HEK293T (cell line): Measurements from ENCODE around the gene OGT.

ENCODE experiments used
- CTCF ChIA-PET: fragments of 350-600 bp; formaldehyde crosslinking; extraction: SDS; loops from one replicate; lab custom pipeline; 2021; ENCODE audit warnings: antibody characterized with exemption, inconsistent platforms; lab: Yijun Ruan, JAX
- POLR2A ChIA-PET: fragments of 350-600 bp; formaldehyde crosslinking; extraction: SDS; loops from one replicate; lab custom pipeline; 2020; ENCODE audit warnings: antibody characterized with exemption, inconsistent platforms; lab: Yijun Ruan, JAX
- DNase-seq: peaks from one replicate; pipeline ENCODE4 v3.0.0; 2012; ENCODE audit warnings: mixed read lengths; ENCODE audit errors: extremely low spot score
- ARNT ChIP-seq: fragments of 450-650 bp; IDR thresholded peaks from 2 replicates; pipeline ENCODE4 v1.6.1; 2017; ENCODE audit warnings: mild to moderate bottlenecking
- BHLHE40 ChIP-seq: fragments of 450-650 bp; IDR thresholded peaks from 2 replicates; pipeline ENCODE4 v1.6.1; 2016; ENCODE audit warnings: mild to moderate bottlenecking, moderate library complexity, borderline replicate concordance
- CTBP1 ChIP-seq: fragments of 450-650 bp; IDR thresholded peaks from 2 replicates; pipeline ENCODE4 v1.6.1; 2016; ENCODE audit warnings: borderline replicate concordance
- FOXA1 ChIP-seq: fragments of 450-650 bp; IDR thresholded peaks from 2 replicates; pipeline ENCODE4 v1.6.1; 2016; ENCODE audit warnings: mild to moderate bottlenecking
- FOXK2 ChIP-seq: fragments of 450-650 bp; IDR thresholded peaks from 2 replicates; pipeline ENCODE4 v1.6.1; 2016; ENCODE audit warnings: mild to moderate bottlenecking
- FOXM1 ChIP-seq: fragments of 450-650 bp; IDR thresholded peaks from 2 replicates; pipeline ENCODE4 v1.6.1; 2017; ENCODE audit warnings: mild to moderate bottlenecking, borderline replicate concordance
- HDGF ChIP-seq: fragments of 450-650 bp; IDR thresholded peaks from 2 replicates; pipeline ENCODE4 v1.6.1; 2017; ENCODE audit warnings: antibody characterized with exemption, borderline replicate concordance
- L3MBTL2 ChIP-seq: fragments of 450-650 bp; conservative IDR thresholded peaks from 2 replicates; pipeline ENCODE4 v1.6.1; 2016; ENCODE audit warnings: mild to moderate bottlenecking
- LEF1 ChIP-seq: fragments of 450-650 bp; IDR thresholded peaks from 2 replicates; pipeline ENCODE4 v1.6.1; 2017; ENCODE audit warnings: mild to moderate bottlenecking, borderline replicate concordance
- NFRKB ChIP-seq: fragments of 450-650 bp; IDR thresholded peaks from 2 replicates; pipeline ENCODE4 v1.6.1; 2016; ENCODE audit warnings: mild to moderate bottlenecking, moderate library complexity
- TARDBP ChIP-seq: fragments of 450-650 bp; IDR thresholded peaks from 2 replicates; pipeline ENCODE4 v1.6.1; 2016
- ZNF384 ChIP-seq: fragments of 450-650 bp; IDR thresholded peaks from 2 replicates; pipeline ENCODE4 v1.6.1; 2016
- TF ChIP-seq, protein P1 (sequence below): fragments of 450-650 bp; IDR thresholded peaks from 2 replicates; pipeline ENCODE4 v1.6.1; 2016

OGT gene

DNA sequence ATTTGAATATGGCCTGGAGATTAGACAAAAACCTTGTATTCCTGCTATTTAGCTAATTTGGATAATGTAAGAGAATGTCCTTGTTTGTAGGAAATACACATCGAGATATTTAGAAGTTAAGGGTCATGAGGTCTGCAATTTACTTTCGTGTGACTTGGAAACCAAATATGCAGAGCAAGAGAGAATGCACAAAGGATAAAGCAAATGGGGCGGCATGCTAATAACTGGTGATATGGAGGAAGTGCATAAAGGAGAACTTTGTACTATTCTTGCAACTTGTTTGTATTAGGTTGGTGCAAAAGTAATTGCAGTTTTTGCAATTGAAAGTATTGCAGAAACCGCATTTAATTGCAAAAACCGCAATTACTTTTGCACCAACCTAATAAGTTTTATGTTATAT, 92.6 kb downstream of the OGT start:
- no peak for TF ChIP-seq LEF1
- TF ChIP-seq FOXM1 = no peak
- TF ChIP-seq L3MBTL2 = no peak
- TF ChIP-seq CTBP1 = no peak
- TF ChIP-seq FOXA1 = no peak
- TF ChIP-seq HDGF = no peak
- TF ChIP-seq, protein P1, sequence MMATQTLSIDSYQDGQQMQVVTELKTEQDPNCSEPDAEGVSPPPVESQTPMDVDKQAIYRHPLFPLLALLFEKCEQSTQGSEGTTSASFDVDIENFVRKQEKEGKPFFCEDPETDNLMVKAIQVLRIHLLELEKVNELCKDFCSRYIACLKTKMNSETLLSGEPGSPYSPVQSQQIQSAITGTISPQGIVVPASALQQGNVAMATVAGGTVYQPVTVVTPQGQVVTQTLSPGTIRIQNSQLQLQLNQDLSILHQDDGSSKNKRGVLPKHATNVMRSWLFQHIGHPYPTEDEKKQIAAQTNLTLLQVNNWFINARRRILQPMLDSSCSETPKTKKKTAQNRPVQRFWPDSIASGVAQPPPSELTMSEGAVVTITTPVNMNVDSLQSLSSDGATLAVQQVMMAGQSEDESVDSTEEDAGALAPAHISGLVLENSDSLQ = no peak
- TF ChIP-seq NFRKB = no peak
- no peak for TF ChIP-seq ARNT
- TF ChIP-seq ZNF384 = no peak
- no peak for TF ChIP-seq FOXK2
- TF ChIP-seq TARDBP = no peak
- TF ChIP-seq BHLHE40 = no peak

More for the DNA sequence above, 92.6 kb downstream of the OGT start:
- CTCF ChIA-PET = no interaction called here
- POLR2A ChIA-PET = no interaction called here
- DNase-seq = no peak
